ENCODE data around the gene ZNF207. TPM values are rescaled to one million over a fixed set of nuclear protein-coding genes. Genes with fewer than 3 reads are reported as not detected.
"Not testable (repeated sequence)": the region's sequence is repeated elsewhere in the genome, so short reads cannot be mapped to it uniquely, and the experiment has no call there.

ZNF207 gene
- 114 and 146 TPM in 2 replicates for total RNA-seq

GRCh38 chr17:32349854-32350665 is at the start of gene ZNF207:
ZNF207 (plus strand) TSS chr17:32350157; CDS start chr17:32350286, 129 bp downstream.
- DNase-seq (ENCODE audit: low read depth, low spot score), result peak; percentile 87

DNA sequence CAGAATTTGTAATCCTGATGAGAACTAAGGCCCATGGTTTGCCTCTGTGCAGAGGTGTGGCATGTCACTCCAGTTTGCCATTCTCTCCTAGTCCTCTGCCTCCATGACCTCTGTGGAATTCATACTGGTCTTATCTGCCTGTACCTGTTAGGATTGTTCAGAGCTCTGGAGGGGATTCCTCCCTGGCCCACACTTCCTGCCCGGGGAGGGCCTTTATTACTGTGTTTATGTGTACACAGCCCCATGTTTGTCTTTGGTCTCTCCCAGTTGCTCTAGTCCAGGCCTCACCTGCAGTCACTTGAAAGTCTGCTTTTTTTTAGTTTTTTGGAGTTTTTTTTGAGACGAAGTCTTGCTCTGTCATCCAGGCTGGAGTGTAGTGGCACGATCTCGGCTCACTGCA is 47.9 kb upstream of the ZNF207 start:
- no peak for DNase-seq (ENCODE audit: low read depth, low spot score)

- no peak for DNase-seq (ENCODE audit: low read depth, low spot score)
Measured at GRCh38 chr17:32302860-32303649, 46.9 kb upstream of the ZNF207 start.

- DNase-seq (ENCODE audit: low read depth, low spot score), result no peak
Measured at GRCh38 chr17:32303781-32304288, 46.1 kb upstream of the ZNF207 start.

- DNase-seq (ENCODE audit: low read depth, low spot score), result no peak
Measured at GRCh38 chr17:32305049-32305448, 44.9 kb upstream of the ZNF207 start.

- DNase-seq (ENCODE audit: low read depth, low spot score), result no peak
Measured at GRCh38 chr17:32307658-32308057, 42.3 kb upstream of the ZNF207 start.

DNA sequence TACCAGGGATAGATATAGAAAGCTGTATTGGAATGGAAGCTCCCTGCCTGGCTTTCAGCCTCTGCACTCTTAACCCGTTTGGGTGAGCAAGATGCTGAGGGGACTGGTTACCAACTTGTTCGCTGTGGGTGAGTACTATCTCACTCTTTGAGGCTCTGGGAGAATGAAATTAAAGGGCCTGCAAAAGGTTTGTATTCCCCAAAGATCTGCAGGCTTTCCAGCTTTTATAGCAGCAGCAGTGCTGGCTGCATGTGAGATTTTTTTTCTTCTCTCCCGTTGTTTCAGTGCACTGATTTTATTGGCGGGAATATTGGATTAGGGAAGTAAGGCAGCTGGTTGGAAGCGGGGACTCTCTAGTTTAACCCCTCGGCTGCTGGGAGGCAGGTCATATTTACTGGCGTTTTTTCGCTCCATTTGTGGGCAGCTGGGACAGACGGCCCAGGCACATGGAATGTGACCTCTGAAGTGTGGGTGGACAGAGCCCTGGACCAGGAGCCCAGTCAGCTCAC is 38.9 kb upstream of the ZNF207 start:
- DNase-seq (ENCODE audit: low read depth, low spot score), result no peak

- no peak for DNase-seq (ENCODE audit: low read depth, low spot score)
Measured at GRCh38 chr17:32314636-32315035, 35.3 kb upstream of the ZNF207 start.

DNA sequence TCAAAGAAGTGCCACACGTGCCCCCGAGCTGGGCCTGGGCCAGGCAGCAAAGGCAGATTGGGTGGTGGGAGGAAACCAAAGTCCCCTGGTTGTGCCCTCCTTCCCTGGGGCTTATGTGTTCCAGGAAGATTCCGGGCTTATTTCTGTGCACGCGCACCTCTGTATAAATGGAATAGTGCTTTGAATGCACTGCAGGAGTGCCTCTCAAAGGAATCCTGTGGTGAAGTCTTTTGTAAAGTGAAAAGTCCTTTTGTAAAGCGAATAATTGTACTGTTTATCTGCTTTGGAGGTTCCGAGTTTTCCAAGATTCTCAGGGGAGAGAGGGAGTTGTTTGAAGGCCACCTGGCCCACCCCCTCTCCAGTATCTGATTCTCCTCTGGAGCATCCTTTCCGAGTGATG is 34.8 kb upstream of the ZNF207 start:
- DNase-seq (ENCODE audit: low read depth, low spot score), result no peak

- not testable (repeated sequence) for DNase-seq (ENCODE audit: low read depth, low spot score)
Measured at GRCh38 chr17:32316653-32317052, 33.3 kb upstream of the ZNF207 start.

GRCh38 chr17:32317353-32317752 is 32.6 kb upstream of the ZNF207 start:
- DNase-seq (ENCODE audit: low read depth, low spot score), result no peak

DNA sequence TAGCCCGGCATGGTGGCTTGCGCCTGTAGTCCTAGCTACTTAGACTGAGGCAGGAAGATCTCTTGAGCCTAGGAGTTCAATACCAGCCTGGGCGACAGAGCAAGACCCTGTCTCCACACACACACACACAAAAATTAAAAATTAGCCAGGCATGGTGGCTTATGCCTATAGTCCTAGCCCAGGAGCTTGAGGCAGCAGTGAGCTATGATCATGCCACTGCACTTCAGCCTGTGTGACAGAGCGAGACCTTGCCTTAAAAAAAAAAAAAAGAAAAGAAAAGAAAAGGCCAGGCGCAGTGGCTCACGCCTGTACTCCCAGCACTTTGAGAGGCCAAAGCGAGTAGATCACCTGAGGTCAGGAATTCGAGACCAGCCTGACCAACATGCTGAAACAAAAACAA is 31.9 kb upstream of the ZNF207 start:
- no peak for DNase-seq (ENCODE audit: low read depth, low spot score)

- no peak for DNase-seq (ENCODE audit: low read depth, low spot score)
Measured at GRCh38 chr17:32319548-32319905, 30.4 kb upstream of the ZNF207 start.

DNA sequence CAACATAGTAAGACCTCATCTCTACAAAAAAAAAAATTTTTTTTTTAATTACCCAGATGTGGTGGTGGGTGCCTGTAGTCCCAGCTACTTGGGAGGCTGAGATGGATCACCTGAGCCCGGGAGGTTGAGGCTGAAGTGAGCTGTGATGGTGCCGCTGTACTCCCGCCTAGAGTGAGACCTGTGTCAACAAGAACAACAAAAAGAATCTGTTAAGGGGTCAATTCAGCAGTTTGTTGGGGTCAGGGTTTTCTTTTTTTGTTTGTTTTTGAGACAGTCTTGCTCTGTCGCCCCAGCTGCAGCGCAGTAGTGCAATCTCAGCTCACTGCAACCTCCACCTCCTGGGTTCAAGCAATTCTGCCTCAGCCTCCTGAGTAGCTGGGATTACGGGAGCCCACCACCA is 29.9 kb upstream of the ZNF207 start:
- not testable (repeated sequence) for DNase-seq (ENCODE audit: low read depth, low spot score)

- DNase-seq (ENCODE audit: low read depth, low spot score), result no peak
Measured at GRCh38 chr17:32320847-32321246, 29.1 kb upstream of the ZNF207 start.

GRCh38 chr17:32323046-32323445 is 26.9 kb upstream of the ZNF207 start:
- DNase-seq (ENCODE audit: low read depth, low spot score), result no peak

DNA sequence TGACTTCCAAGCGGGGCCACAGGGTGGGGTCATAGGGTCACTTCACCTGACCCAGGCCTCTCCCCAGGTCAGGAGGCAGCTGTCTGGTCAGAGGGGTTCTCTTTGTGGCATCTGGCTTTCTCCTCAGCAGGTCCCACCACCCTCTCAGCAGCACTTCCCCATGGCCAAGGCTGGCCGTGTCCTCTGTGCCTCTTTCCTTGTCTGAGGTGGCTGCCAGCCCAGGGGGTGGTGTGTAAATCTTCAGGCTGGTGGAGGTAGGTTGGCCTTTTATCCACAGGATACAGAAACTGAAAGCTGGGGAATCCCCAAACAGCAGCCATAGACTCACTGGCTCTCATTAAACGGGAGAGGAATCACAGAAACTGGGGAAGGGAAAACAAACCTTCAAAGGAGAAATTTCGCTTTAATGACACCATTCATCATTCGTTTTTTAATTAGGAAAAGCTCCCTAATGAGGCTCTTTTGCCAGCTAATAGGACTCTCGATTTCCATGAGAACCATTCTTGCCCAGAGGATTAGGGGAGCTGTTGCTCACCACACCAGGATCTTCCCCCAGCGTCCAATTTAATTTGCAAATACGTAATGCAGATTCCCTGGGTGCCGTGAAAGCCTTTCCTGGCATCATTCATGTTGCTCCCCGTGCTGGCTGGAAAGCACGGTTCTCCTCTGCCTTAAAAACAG is 26.0 kb upstream of the ZNF207 start:
- DNase-seq (ENCODE audit: low read depth, low spot score), result no peak

DNA sequence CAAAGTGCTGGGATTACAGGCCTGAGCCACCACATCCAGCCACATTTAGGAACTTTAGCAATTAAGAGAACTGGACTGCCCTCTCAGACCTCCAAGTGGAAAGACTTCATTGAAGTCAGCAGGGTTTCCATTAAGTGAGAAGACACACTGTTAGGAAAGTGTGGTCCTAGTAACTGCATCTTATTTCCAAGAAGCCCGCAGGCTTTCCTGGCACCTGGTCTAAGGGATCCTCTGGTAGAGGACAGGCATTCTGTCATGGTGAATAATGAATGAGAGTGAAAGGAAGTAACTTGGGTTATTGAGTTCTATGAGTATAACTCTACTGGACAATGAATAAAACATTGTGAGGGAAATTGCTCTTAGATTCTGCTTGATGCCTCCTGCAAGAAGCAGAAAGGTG is 22.0 kb upstream of the ZNF207 start:
- no peak for DNase-seq (ENCODE audit: low read depth, low spot score)

DNA sequence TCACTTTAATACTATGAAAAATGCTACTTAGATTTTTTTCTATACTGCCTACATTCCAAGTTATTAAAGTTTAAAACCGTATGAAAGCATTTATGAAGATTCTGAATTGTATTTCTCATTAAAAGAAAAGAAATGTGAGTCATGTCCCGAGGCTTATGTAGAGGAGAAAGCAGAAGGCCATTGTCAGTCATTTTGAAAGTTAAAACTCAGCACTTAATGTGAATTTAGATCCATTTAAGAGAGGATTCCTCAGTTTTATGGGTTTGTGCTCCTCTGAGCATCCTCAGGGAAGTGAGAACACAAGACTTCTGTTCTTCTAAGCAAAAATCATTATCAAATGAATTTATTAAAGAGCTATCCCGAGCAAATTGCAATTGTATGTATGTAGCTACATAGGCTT is 19.8 kb upstream of the ZNF207 start:
- no peak for DNase-seq (ENCODE audit: low read depth, low spot score)

GRCh38 chr17:32331243-32332040 is 18.5 kb upstream of the ZNF207 start:
- DNase-seq (ENCODE audit: low read depth, low spot score), result no peak

DNA sequence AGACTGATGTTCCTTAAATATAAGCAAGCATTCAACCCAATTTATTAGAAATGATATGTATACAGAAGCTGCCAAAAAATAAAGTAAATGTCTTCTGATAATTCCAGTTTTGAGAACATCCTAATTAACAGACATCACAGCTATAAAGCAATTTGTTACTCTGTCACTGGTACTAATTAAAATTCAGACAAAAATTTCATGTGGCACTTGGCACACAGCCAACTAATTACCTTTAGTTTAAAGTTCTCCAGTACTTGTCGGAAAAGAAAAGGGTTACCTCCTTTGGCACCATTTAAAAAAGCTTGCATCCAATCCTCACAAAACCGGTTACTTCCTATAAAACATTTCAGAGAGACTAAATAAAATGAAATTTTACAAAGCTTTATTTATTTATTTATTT is 16.8 kb upstream of the ZNF207 start:
- no peak for DNase-seq (ENCODE audit: low read depth, low spot score)

Data from pulmonary artery endothelial cell (primary cell).